ENCODE results near the gene TBX6. TPM values are rescaled to one million over a fixed set of nuclear protein-coding genes. Genes with fewer than 3 reads are reported as not detected.

The TBX6 gene
- total RNA-seq, 2 experiments from 2014 or later: 3.6 to 4.7 TPM

GRCh38 chr16:30112197-30113030 is 20.7 kb upstream of the TBX6 start:
- Mint-ChIP-seq H3K36me3 (ENCODE audit: low read depth) (peaks cover 3% of the 10 kb centered on the region), H3K27ac (peak overlapping the region; percentile 46), H3K9me3 (no peaks in the 10 kb centered on the region), H3K4me3 (no peak overlapping the region), H3K27me3 (ENCODE audit: low read depth) (no peaks in the 10 kb centered on the region), H3K4me1 (ENCODE audit: low read depth) (peaks cover 14% of the 10 kb centered on the region)
- peak; percentile 78 for DNase-seq
- CTCF ChIA-PET: interaction anchor here (0.6 to 3.6 kb wide), 17 partner anchors 8 to 369 kb away, joined by 3 to 19 read pairs (median 4); partner anchors contain the start of genes MAPK3 and TBX6
- intact Hi-C loops (cut with micrococcal nuclease): loop anchor here (1.0 kb wide), 1 partner anchor 296 kb away; no protein-coding TSS in a partner anchor

- Mint-ChIP-seq H3K9me3 (no peaks in the 10 kb centered on the region), H3K4me3 (no peak overlapping the region), H3K27ac (no peak overlapping the region), H3K4me1 (ENCODE audit: low read depth) (peaks cover 14% of the 10 kb centered on the region), H3K36me3 (ENCODE audit: low read depth) (peaks cover 3% of the 10 kb centered on the region), H3K27me3 (ENCODE audit: low read depth) (no peaks in the 10 kb centered on the region)
- CTCF ChIA-PET: interaction anchor here (1.4 to 3.6 kb wide), 2 partner anchors 14 to 19 kb away, joined by 5 to 19 read pairs; partner anchors contain the start of gene TBX6
- no peak for DNase-seq
- intact Hi-C loops (cut with micrococcal nuclease): no loop called here
Observed at GRCh38 chr16:30110661-30111060, 18.9 kb upstream of the TBX6 start.

GRCh38 chr16:30108059-30108850 is 16.5 kb upstream of the TBX6 start:
- peaks cover 3% of the 10 kb centered on the region for H3K4me1 Mint-ChIP-seq (ENCODE audit: low read depth)
- H3K4me3 Mint-ChIP-seq: no peak overlapping the region
- CTCF ChIA-PET: interaction anchor here (1.1 kb wide), 1 partner anchor 12 kb away, joined by 4 read pairs; the partner anchor contains the start of gene YPEL3
- intact Hi-C loops (cut with micrococcal nuclease): no loop called here
- no peak for DNase-seq
- no peaks in the 10 kb centered on the region for H3K27me3 Mint-ChIP-seq (ENCODE audit: low read depth)
- no peaks in the 10 kb centered on the region for H3K9me3 Mint-ChIP-seq
- H3K27ac Mint-ChIP-seq: no peak overlapping the region
- peaks cover 5% of the 10 kb centered on the region for H3K36me3 Mint-ChIP-seq (ENCODE audit: low read depth)

GRCh38 chr16:30104492-30104891 is 12.8 kb upstream of the TBX6 start:
- no peaks in the 10 kb centered on the region for H3K9me3 Mint-ChIP-seq
- H3K27ac Mint-ChIP-seq: peak overlapping the region; percentile 14
- CTCF ChIA-PET: interaction anchor here (0.6 to 1.1 kb wide), 2 partner anchors 12 to 55 kb away, joined by 3 read pairs; no protein-coding TSS in a partner anchor
- H3K4me1 Mint-ChIP-seq (ENCODE audit: low read depth): no peaks in the 10 kb centered on the region
- no peak for DNase-seq
- intact Hi-C loops (cut with micrococcal nuclease): no loop called here
- no peak overlapping the region for H3K4me3 Mint-ChIP-seq
- H3K36me3 Mint-ChIP-seq (ENCODE audit: low read depth): peaks cover 3% of the 10 kb centered on the region
- H3K27me3 Mint-ChIP-seq (ENCODE audit: low read depth): no peaks in the 10 kb centered on the region

GRCh38 chr16:30104090-30104489 is 12.4 kb upstream of the TBX6 start:
- CTCF ChIA-PET: interaction anchor here (0.6 to 1.3 kb wide), 3 partner anchors 8 to 55 kb away, joined by 3 to 9 read pairs (median 3); no protein-coding TSS in a partner anchor
- Mint-ChIP-seq H3K27me3 (ENCODE audit: low read depth) (no peaks in the 10 kb centered on the region), H3K4me3 (no peak overlapping the region), H3K27ac (no peak overlapping the region), H3K9me3 (no peaks in the 10 kb centered on the region), H3K4me1 (ENCODE audit: low read depth) (no peaks in the 10 kb centered on the region), H3K36me3 (ENCODE audit: low read depth) (peaks cover 3% of the 10 kb centered on the region)
- DNase-seq: no peak
- intact Hi-C loops (cut with micrococcal nuclease): no loop called here

DNA sequence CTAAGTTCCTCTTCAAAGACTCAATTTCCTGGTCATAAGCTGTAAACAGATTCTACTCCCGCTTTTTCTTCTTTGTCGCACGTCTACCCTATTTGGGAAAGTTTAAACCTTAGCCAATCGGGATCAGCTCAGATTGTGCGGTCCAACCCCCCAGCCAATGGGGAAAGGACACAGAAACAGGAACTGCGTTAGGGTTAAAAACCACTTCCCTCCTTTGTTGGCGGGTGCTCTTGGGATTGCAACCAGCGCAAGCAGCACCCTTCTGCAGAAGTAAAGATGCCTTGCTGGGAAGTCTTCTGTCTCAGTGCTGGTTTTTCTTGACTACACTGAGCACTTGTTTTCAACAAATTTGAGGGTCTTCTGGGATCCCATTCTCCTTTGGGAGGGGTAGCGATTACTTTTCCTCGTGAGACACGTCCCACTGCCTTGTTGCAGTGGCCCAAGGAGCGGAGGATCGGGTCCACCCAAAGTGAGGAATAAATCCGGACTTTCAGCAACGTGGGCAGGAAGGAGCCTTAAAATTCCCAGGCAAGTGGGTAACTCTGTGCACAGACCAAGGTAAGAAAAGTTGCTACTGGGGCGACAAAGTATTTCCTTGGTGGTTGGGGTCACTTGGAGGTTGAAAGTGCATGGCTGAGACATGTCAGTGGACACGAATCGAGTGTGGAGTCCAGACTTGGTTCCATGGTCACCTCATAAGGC is 5.3 kb upstream of the TBX6 start:
- Mint-ChIP-seq H3K36me3 (ENCODE audit: low read depth) (peaks cover 20% of the 10 kb centered on the region), H3K9me3 (peaks cover 25% of the 10 kb centered on the region), H3K4me3 (peak overlapping the region; percentile 74), H3K27ac (peak overlapping the region; percentile 87), H3K27me3 (ENCODE audit: low read depth) (no peaks in the 10 kb centered on the region), H3K4me1 (ENCODE audit: low read depth) (peaks cover 30% of the 10 kb centered on the region)
- intact Hi-C loops (cut with micrococcal nuclease): loop anchor here (1.0 to 2.0 kb wide), 3 partner anchors 26 to 34 kb away; partner anchors contain the start of genes ALDOA and MAPK3
- CTCF ChIA-PET: interaction anchor here (0.9 to 1.2 kb wide), 2 partner anchors 11 to 14 kb away, joined by 4 to 5 read pairs; no protein-coding TSS in a partner anchor
- peak; percentile 21 for DNase-seq

GRCh38 chr16:30096105-30096861 is 4.6 kb upstream of the TBX6 start, which contains the start of gene YPEL3:
YPEL3 (minus strand) TSS chr16:30096213; CDS start chr16:30095482, 731 bp downstream.
- Mint-ChIP-seq H3K4me3 (peak within 1 kb of the TSS; percentile 84), H3K4me1 (ENCODE audit: low read depth) (peaks cover 35% of the 10 kb centered on the region), H3K27me3 (ENCODE audit: low read depth) (no peaks in the 10 kb centered on the region), H3K27ac (peak within 1 kb of the TSS; percentile 87), H3K36me3 (ENCODE audit: low read depth) (peaks cover 20% of the 10 kb centered on the region), H3K9me3 (peaks cover 25% of the 10 kb centered on the region)
- peak; percentile 90 for DNase-seq
- intact Hi-C loops (cut with micrococcal nuclease): loop anchor here (1.0 to 2.0 kb wide), 3 partner anchors 27 to 35 kb away; partner anchors contain the start of genes ALDOA and MAPK3
- CTCF ChIA-PET: interaction anchor here (0.9 to 1.2 kb wide), 2 partner anchors 11 to 15 kb away, joined by 4 to 5 read pairs; no protein-coding TSS in a partner anchor

DNA sequence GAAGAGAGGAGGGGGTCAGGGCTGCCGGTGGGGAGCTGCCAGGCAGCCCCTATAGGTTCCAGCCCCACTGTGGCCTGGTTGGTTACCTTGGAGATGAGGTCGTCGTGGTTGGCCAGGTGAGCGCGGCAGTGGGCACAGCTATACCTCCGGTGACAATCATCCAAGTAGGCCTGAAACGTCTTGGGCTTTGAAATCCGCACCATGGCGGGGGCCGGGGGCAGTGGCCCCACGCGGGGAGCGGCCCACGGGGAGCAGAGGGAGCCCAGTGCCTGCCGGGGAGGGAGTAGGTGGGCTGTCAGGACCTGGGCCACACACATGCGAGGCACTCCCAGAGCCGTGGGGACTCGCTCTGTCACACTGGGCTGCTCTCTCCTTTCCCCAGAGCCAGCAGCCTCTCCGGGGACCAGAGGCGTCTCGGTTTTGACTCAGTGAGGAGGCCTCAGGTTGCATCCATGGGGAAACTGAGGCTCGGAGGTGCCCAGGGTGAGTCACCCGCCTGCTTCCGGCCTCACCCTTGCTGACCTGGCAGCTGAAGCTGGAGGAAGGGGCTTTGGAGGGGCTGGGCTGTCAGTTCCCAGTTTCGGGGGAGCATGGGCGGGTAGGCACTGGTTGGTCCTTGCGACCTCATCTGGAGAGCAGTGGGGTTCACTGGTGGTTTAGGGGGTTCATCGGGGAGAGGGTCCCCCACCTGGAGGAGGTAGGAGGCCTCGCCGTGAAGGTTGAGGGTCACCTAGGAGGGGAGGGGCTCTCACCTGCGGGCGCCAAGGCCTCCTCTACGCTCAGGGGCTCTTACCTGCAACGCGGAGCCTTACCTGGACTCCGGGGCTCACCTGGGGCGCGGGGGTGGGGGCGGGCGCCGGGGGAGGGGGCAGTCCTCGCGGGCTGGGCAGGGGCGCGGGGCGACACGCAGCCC is 3.7 kb upstream of the TBX6 start:
- Mint-ChIP-seq H3K4me3 (peak overlapping the region; percentile 84), H3K4me1 (ENCODE audit: low read depth) (peaks cover 38% of the 10 kb centered on the region), H3K9me3 (peaks cover 25% of the 10 kb centered on the region), H3K27me3 (ENCODE audit: low read depth) (no peaks in the 10 kb centered on the region), H3K27ac (peak overlapping the region; percentile 87), H3K36me3 (ENCODE audit: low read depth) (peaks cover 20% of the 10 kb centered on the region)
- peak; percentile 45 for DNase-seq
- intact Hi-C loops (cut with micrococcal nuclease): loop anchor here (1.0 to 2.0 kb wide), 3 partner anchors 28 to 35 kb away; partner anchors contain the start of genes ALDOA and MAPK3
- CTCF ChIA-PET: no interaction called here

DNA sequence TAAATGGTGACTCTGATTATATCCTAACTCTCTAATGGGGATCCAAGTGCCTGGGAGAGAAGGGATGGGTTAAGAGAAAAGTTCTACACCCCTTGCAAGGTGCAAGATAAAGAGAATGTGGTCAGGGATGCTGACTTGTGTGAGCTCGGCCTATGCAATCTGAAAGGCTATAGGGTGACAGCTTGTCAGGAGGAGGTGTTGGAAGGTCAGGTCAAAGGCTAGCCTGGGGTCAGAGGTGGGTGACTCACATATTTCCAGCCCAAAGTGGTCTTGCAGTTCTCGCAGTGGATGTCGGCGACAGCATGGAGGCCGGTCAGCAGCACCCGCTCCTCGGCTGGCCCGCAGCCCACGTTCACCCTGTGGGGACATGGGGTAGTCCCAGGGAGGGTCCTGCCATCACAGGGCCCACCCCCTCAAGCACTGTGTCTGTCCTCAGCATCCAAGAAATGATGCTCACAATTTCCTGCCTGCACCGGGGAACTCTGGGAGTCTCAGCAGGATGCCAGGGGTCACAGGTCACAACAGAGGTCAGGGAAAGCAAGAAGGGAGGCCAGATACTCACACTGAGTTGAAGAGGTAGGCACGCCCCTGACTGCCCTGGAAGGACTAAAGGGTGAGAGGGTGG is 2.9 kb upstream of the TBX6 start:
- Mint-ChIP-seq H3K27ac (peak overlapping the region; percentile 87), H3K4me3 (peak overlapping the region; percentile 84), H3K36me3 (ENCODE audit: low read depth) (peaks cover 20% of the 10 kb centered on the region), H3K9me3 (peaks cover 25% of the 10 kb centered on the region), H3K4me1 (ENCODE audit: low read depth) (peaks cover 46% of the 10 kb centered on the region), H3K27me3 (ENCODE audit: low read depth) (no peaks in the 10 kb centered on the region)
- peak; percentile 41 for DNase-seq
- CTCF ChIA-PET: no interaction called here
- intact Hi-C loops (cut with micrococcal nuclease): no loop called here
